GM13977 (cell line): Measurements from ENCODE around the gene SLC4A2.
A peak's percentile ranks its signal among the peaks of the same experiment; 100 is the strongest.
"Not testable (repeated sequence)": the region's sequence is repeated elsewhere in the genome, so short reads cannot be mapped to it uniquely, and the experiment has no call there.

Source experiments
- DNase-seq: peaks from one replicate; pipeline ENCODE4 v3.0.0; 2012; ENCODE audit warnings: low spot score
- in situ Hi-C: fragments of 300-500 bp; cut with MboI; formaldehyde crosslinking; loops from one replicate; pipeline ENCODE4 v1.12.0; 2022; ENCODE audit warnings: low sequenced_read_pairs, low pct_unique_long_range_greater_than_20kb, mixed read lengths, inconsistent platforms; ENCODE audit not compliant: unreplicated experiment
- TF ChIP-seq, protein P1 (sequence below): IDR thresholded peaks from 2 replicates; pipeline ENCODE4 v1.5.1; 2012; ENCODE audit warnings: mild to moderate bottlenecking, control low read depth; ENCODE audit not compliant: insufficient read depth; ENCODE audit errors: extremely low read depth, missing control alignments

Gene SLC4A2

DNA sequence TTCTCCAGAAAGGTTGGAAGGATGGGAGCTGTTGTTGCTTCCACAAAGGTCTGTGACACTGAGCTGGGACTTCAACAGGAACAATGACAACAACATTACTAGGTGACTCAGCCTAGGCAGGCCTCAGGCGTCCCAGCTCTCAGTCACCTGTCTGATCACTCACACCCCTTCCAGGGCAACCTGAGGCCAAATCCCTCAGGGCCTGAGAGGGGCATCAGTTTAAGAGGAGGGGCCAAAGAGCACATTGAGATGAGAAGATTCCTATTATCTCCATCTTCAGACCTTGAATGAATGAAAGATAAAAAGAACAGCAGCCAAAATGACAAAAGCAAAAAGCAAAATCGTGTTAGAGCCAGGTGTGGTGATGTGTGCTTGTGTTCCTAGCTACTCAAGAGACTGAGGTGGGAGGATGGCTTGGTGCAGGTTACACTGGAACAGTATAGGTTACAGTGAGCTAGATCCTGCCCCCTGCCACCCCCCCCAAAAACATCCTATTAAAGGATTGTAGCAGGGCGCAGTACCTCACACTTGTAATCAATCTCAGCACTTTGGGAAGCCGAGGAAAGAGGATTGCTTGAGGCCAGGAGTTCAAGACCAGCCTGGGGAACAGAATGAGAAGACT lies 34.8 kb upstream of the SLC4A2 start, which contains the start of gene ATG9B:
Gene ATG9B (minus strand): TSS at position 60 of the 622 bp plus-strand sequence. CDS start 71 bp downstream, outside the sequence.
- no peak for DNase-seq
- in situ Hi-C loops: no loop called here
- TF ChIP-seq, protein P1, sequence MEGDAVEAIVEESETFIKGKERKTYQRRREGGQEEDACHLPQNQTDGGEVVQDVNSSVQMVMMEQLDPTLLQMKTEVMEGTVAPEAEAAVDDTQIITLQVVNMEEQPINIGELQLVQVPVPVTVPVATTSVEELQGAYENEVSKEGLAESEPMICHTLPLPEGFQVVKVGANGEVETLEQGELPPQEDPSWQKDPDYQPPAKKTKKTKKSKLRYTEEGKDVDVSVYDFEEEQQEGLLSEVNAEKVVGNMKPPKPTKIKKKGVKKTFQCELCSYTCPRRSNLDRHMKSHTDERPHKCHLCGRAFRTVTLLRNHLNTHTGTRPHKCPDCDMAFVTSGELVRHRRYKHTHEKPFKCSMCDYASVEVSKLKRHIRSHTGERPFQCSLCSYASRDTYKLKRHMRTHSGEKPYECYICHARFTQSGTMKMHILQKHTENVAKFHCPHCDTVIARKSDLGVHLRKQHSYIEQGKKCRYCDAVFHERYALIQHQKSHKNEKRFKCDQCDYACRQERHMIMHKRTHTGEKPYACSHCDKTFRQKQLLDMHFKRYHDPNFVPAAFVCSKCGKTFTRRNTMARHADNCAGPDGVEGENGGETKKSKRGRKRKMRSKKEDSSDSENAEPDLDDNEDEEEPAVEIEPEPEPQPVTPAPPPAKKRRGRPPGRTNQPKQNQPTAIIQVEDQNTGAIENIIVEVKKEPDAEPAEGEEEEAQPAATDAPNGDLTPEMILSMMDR: no peak

DNA sequence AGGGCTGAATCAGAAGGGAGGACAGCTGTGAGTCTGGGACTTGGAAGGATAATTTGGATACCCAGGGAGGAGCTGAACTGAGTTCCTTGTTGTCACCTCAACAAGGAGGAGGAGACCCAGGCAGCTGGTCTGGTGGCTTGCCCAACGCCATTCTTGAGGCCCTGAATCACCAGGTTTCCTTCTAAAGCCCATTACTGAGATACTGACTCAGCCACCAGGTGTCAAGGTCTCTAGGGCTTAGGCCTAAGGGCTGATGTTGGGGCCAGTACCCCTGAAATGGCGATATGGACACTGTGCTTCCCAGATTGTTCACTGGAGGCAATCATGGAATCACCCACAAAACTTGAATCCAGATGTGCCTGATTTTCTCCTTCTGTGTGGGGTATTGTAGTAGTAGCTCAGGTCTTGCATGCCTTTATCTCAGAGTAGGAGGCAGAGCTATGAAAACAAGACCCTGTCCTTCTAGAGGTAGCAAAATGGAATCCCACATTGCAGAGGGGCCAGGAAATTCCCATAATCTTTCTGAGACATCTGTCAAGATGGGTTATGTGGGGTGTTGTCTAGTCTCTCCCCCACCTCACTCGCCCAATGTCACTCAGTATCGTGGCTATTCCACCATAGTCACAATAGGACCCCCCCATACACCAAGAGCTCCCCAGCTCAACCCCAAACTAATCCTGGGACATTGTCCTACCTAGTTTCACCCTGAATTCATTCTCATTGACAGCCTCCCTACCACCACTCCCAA lies 33.3 kb upstream of the SLC4A2 start:
- DNase-seq: no peak
- in situ Hi-C loops: no loop called here
- TF ChIP-seq, protein P1: no peak

GRCh38 chr7:151026771-151027727 lies 32.3 kb upstream of the SLC4A2 start:
- DNase-seq, in situ Hi-C loops: not testable (repeated sequence)

GRCh38 chr7:151027728-151028130 lies 31.7 kb upstream of the SLC4A2 start:
- in situ Hi-C loops, DNase-seq: not testable (repeated sequence)

DNA sequence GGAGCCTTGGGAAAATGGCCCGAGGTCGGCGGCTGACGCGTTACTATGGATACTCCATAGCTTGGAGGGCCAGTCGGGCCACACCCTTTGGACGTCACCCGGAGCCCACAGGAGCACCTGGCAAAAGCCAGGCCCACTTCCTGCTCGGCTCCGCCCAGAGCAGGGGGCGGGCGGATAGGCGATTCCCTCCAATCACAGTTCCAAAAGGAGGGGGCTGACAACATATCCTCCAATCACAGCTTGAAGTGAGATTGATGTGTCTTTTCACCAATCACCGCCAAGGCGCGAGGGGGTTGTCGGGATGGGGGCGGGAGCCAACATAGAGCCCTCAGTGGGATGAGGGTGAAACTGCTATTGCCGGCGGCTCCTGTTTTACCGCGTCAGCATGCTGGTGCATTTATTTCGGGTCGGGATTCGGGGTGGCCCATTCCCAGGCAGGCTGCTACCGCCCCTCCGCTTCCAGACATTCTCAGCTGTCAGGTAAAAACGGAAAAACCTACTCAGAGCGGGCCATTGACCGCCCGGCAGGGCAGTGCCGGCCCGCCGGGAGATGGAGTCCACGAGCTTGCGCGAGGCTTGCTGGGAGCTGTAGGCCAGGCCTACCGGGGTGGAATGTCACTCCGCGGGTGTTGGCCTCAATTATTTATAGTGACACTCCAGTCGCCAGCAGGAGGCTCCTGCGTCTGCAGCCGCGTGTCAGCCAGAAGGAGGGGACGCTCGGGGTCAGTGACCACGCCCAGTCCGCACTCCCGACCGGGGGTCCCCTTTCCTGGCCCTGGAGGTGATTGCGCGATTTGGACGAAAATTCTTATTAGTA lies 31.1 kb upstream of the SLC4A2 start, which contains the start of gene ABCB8:
Gene ABCB8 (plus strand): TSS at position 320 of the 817 bp plus-strand sequence. CDS start 66 bp downstream, at position 386.
- TF ChIP-seq, protein P1: peak; percentile 35
- peak; percentile 100 for DNase-seq

GRCh38 chr7:151028948-151029501 lies 30.4 kb upstream of the SLC4A2 start:
- TF ChIP-seq, protein P1: no peak
- in situ Hi-C loops: no loop called here
- DNase-seq: no peak

More for the DNA sequence above, 31.1 kb upstream of the SLC4A2 start, which contains the start of gene ABCB8:
- in situ Hi-C loops: no loop called here
